IMR-90 (cell line): Measurements from ENCODE around the gene MFSD12. TPM values are rescaled to one million over a fixed set of nuclear protein-coding genes. Genes with fewer than 3 reads are reported as not detected.

ENCODE experiments used
- ATAC-seq: fragments of 200-7000 bp; cut with Tn5 transposase; 2 replicates; pipeline ENCODE4 v1.9.1; 2020; ENCODE audit warnings: low read depth, mild to moderate bottlenecking, moderate library complexity
- BruUV-seq: library from RNA; stranded (reverse); fragments of 400-500 nt; replicated peaks from 2 replicates; lab custom pipeline; 2021; lab: Mats Ljungman, UMichigan
- CTCF ChIA-PET: fragments of 300-600 bp; formaldehyde crosslinking; extraction: SDS; loops from one replicate; lab custom pipeline; 2021; ENCODE audit warnings: antibody characterized with exemption; lab: Yijun Ruan, JAX
- POLR2A ChIA-PET: fragments of 300-600 bp; sonication (Branson Sonifier 250); formaldehyde crosslinking; loops from one replicate; lab custom pipeline; 2022; ENCODE audit warnings: antibody characterized with exemption; ENCODE audit not compliant: unreplicated experiment; lab: Charles Lee
- DNase-seq: peaks from one replicate; pipeline ENCODE4 v3.0.0; 2013
- H2AFZ ChIP-seq: replicated peaks from 2 replicates; pipeline ENCODE3; 2013; ENCODE audit warnings: low read length, mild to moderate bottlenecking; ENCODE audit not compliant: poor library complexity
- H2AK5ac ChIP-seq: 2 replicates; pipeline ENCODE4 v1.6.1; 2013; ENCODE audit warnings: low read depth, low read length, inconsistent platforms
- H2AK9ac ChIP-seq: replicated peaks from 2 replicates; pipeline ENCODE3; 2013; ENCODE audit warnings: mild to moderate bottlenecking, low read depth, low read length, moderate library complexity; ENCODE audit not compliant: poor library complexity
- H2BK120ac ChIP-seq: 2 replicates; pipeline ENCODE4 v1.6.1; 2013; ENCODE audit warnings: low read depth, low read length, inconsistent platforms
- H2BK15ac ChIP-seq: 3 replicates; pipeline ENCODE4 v1.6.1; 2013; ENCODE audit warnings: low read depth, low read length, inconsistent platforms
- H2BK20ac ChIP-seq: 2 replicates; pipeline ENCODE4 v1.6.1; 2013; ENCODE audit warnings: low read depth, mild to moderate bottlenecking, inconsistent platforms, low read length, moderate library complexity
- H2BK5ac ChIP-seq: 2 replicates; pipeline ENCODE4 v1.6.1; 2013; ENCODE audit warnings: mild to moderate bottlenecking, low read depth, low read length, inconsistent platforms; ENCODE audit not compliant: poor library complexity, severe bottlenecking
- H3K14ac ChIP-seq: replicated peaks from 2 replicates; pipeline ENCODE4 v1.6.1; 2013; ENCODE audit warnings: low read depth, low read length, inconsistent platforms
- H3K18ac ChIP-seq: 2 replicates; pipeline ENCODE4 v1.6.1; 2013; ENCODE audit warnings: low read depth, low read length, control low read depth
- H3K23ac ChIP-seq: 2 replicates; pipeline ENCODE4 v1.6.1; 2013; ENCODE audit warnings: low read depth, low read length, inconsistent platforms
- H3K27ac ChIP-seq: 2 replicates; pipeline ENCODE4 v1.5.1; 2013; ENCODE audit warnings: mild to moderate bottlenecking, control low read depth, low read length; ENCODE audit not compliant: insufficient read depth
- H3K27me3 ChIP-seq: 2 replicates; pipeline ENCODE4 v1.6.1; 2013; ENCODE audit warnings: low read length; ENCODE audit not compliant: control insufficient read depth, insufficient read depth
- H3K36me3 ChIP-seq: 2 replicates; pipeline ENCODE4 v1.6.1; 2013; ENCODE audit warnings: low read length, mixed read lengths; ENCODE audit not compliant: control insufficient read depth, insufficient read depth
- H3K4ac ChIP-seq: 2 replicates; pipeline ENCODE4 v1.6.1; 2013; ENCODE audit warnings: low read depth, low read length, inconsistent platforms
- H3K4me1 ChIP-seq: 2 replicates; pipeline ENCODE4 v1.6.1; 2013; ENCODE audit warnings: low read length, mixed read lengths; ENCODE audit not compliant: control insufficient read depth, insufficient read depth
- H3K4me2 ChIP-seq: 2 replicates; pipeline ENCODE4 v1.6.1; 2013; ENCODE audit warnings: low read depth, mild to moderate bottlenecking, control low read depth, low read length, moderate library complexity
- H3K4me3 ChIP-seq: 2 replicates; pipeline ENCODE4 v1.5.1; 2013; ENCODE audit warnings: low read depth, mild to moderate bottlenecking, control low read depth, low read length, moderate library complexity; ENCODE audit not compliant: insufficient read depth
- H3K56ac ChIP-seq: 2 replicates; pipeline ENCODE4 v1.6.1; 2013; ENCODE audit warnings: low read length, inconsistent platforms; ENCODE audit not compliant: insufficient read depth; ENCODE audit errors: extremely low read depth
- H3K79me1 ChIP-seq, 2 experiments: 2 replicates each; pipeline ENCODE4 v1.6.1; 2013; ENCODE audit warnings: low read length in 2 of 2, inconsistent platforms in 1 of 2, low read depth in 1 of 2
- H3K9ac ChIP-seq: 2 replicates; pipeline ENCODE4 v1.6.1; 2013; ENCODE audit warnings: low read depth, low read length, control low read depth
- H3K9me1 ChIP-seq: 2 replicates; pipeline ENCODE4 v1.6.1; 2013; ENCODE audit warnings: low read length, inconsistent platforms; ENCODE audit not compliant: insufficient read depth
- H3K9me3 ChIP-seq: 2 replicates; pipeline ENCODE4 v1.6.1; 2013; ENCODE audit warnings: low read length; ENCODE audit not compliant: control insufficient read depth, insufficient read depth
- H4K20me1 ChIP-seq: 2 replicates; pipeline ENCODE4 v1.6.1; 2013; ENCODE audit warnings: low read length, inconsistent platforms; ENCODE audit not compliant: insufficient read depth
- H4K5ac ChIP-seq: 2 replicates; pipeline ENCODE4 v1.6.1; 2013; ENCODE audit warnings: mild to moderate bottlenecking, low read depth, low read length, control low read depth
- H4K8ac ChIP-seq, 2 experiments: 2 replicates each; pipeline ENCODE4 v1.6.1; 2013; ENCODE audit warnings: low read depth in 2 of 2, low read length in 2 of 2, control low read depth in 1 of 2, inconsistent platforms in 1 of 2
- H4K91ac ChIP-seq: 2 replicates; pipeline ENCODE4 v1.6.1; 2013; ENCODE audit warnings: low read depth, low read length, inconsistent platforms; ENCODE audit not compliant: insufficient read depth
- CEBPB ChIP-seq: IDR thresholded peaks from 2 replicates; pipeline ENCODE4 v1.6.1; 2012; ENCODE audit warnings: low read depth, low read length, improper control_type of control experiment
- ELK1 ChIP-seq: fragments of 150-350 bp; IDR thresholded peaks from 2 replicates; pipeline ENCODE4 v1.6.1; 2016; ENCODE audit warnings: low read depth, mild to moderate bottlenecking, low read length, moderate library complexity, borderline replicate concordance
- FOS ChIP-seq: fragments of 150-350 bp; IDR thresholded peaks from 2 replicates; pipeline ENCODE4 v1.6.1; 2016; ENCODE audit warnings: low read depth, low read length
- MAZ ChIP-seq: IDR thresholded peaks from 2 replicates; pipeline ENCODE4 v1.6.1; 2012; ENCODE audit warnings: low read depth, mild to moderate bottlenecking, low read length, improper control_type of control experiment, moderate library complexity, borderline replicate concordance
- RAD21 ChIP-seq: IDR thresholded peaks from 2 replicates; pipeline ENCODE4 v1.6.1; 2012; ENCODE audit warnings: low read length, improper control_type of control experiment
- RCOR1 ChIP-seq: IDR thresholded peaks from 2 replicates; pipeline ENCODE4 v1.6.1; 2012; ENCODE audit warnings: mild to moderate bottlenecking, low read length, improper control_type of control experiment; ENCODE audit not compliant: insufficient replicate concordance
- RFX5 ChIP-seq: IDR thresholded peaks from 2 replicates; pipeline ENCODE4 v1.8.0; 2012; ENCODE audit warnings: low read depth, mild to moderate bottlenecking, low read length, moderate library complexity
- SMC3 ChIP-seq: fragments of 150-350 bp; IDR thresholded peaks from 2 replicates; pipeline ENCODE4 v1.6.1; 2016; ENCODE audit warnings: low read depth, mild to moderate bottlenecking, antibody characterized with exemption, low read length, moderate library complexity
- USF2 ChIP-seq: fragments of 150-350 bp; IDR thresholded peaks from 2 replicates; pipeline ENCODE4 v1.6.1; 2017; ENCODE audit warnings: mild to moderate bottlenecking, antibody characterized with exemption, low read length, low read depth
- WGBS, 2 experiments: methylation state at CpG; one replicate each; pipeline versions ENCODE4 v1.1.5 to v1.1.7; 2013; ENCODE audit warnings: missing lambda C conversion rate in 2 of 2; ENCODE audit not compliant: insufficient read length in 1 of 2; ENCODE audit errors: extremely low coverage in 2 of 2; 5-methylcytosine and 5-hydroxymethylcytosine counted together
- dilution Hi-C: fragments of 300-500 bp; cut with HindIII; formaldehyde crosslinking; loops from one replicate; pipeline ENCODE4 v1.14.3; 2018; ENCODE audit warnings: low sequenced_read_pairs; ENCODE audit not compliant: unreplicated experiment
- in situ Hi-C: fragments of 300-500 bp; cut with MboI; formaldehyde crosslinking; loops from 3 replicates; pipeline ENCODE4 v1.14.3; 2019; ENCODE audit warnings: low sequenced_read_pairs, inconsistent platforms, mixed read lengths
- intact Hi-C: fragments of 100-400 bp; cut with micrococcal nuclease; formaldehyde crosslinking; loops from 2 replicates; pipeline ENCODE4 v1.10.0; 2022
- polyA plus RNA-seq, 3 experiments: library from polyadenylated mRNA; depleted of rRNA; stranded (reverse); fragments of >200 nt; gene quantifications; 2 replicates each; pipeline ENCODE4 v1.2.3, GENCODE V29; 2012; ENCODE audit warnings: low replicate concordance in 1 of 3
- total RNA-seq: library from RNA; depleted of rRNA; stranded (reverse); fragments of >200 nt; gene quantifications from 2 replicates; pipeline ENCODE4 v1.2.3, GENCODE V29; 2012

MFSD12 gene
- total and polyA plus RNA-seq, 2 of the 4 experiments (the other 2 are of a cell fraction): 20.4 to 77.2 TPM

DNA sequence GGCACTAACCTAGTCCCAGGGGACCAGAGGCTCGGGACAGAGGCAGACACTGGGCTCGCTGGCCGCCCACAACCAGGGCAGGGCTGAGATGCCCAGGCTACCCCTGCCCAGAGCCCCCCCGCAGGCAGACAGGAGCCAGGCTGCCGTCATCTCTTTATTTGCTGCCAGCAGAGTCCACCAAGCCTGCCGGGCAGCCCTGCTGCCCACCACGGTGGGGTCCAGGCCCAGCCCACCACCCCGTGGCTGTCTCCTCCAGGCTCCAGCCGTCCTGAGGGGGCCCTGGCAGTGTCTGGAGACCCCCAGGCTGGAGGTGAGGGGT, 13.4 kb downstream of the MFSD12 start:
- ATAC-seq (no peak), DNase-seq (no peak)
- H3K27ac ChIP-seq: no peak overlapping the region
- peaks cover 28% of the 10 kb centered on the region for H3K36me3 ChIP-seq
- ChIA-PET CTCF (no interaction called here), POLR2A (no interaction called here)
- H2BK5ac ChIP-seq: no peak overlapping the region
- in situ Hi-C loops: no loop called here
- no peaks in the 10 kb centered on the region for H3K4me1 ChIP-seq
- no peak overlapping the region for H2AK5ac ChIP-seq
- no CpG with 5 or more reads among the region's 9 CpGs for WGBS, 2 experiments
- no peak overlapping the region for H2BK20ac ChIP-seq
- H3K4me3 ChIP-seq: no peak overlapping the region
- H4K5ac ChIP-seq: no peak overlapping the region
- H2BK15ac ChIP-seq: no peak overlapping the region
- H3K4ac ChIP-seq: no peak overlapping the region
- H3K56ac ChIP-seq: no peak overlapping the region
- TF ChIP-seq RCOR1: no peak
- TF ChIP-seq FOS: no peak
- no peak for TF ChIP-seq CEBPB
- TF ChIP-seq USF2: no peak
- TF ChIP-seq SMC3: no peak
- TF ChIP-seq RAD21: no peak
- TF ChIP-seq RFX5: no peak
- no peak for TF ChIP-seq ELK1
- TF ChIP-seq MAZ: no peak
- H4K20me1 ChIP-seq: peaks cover 30% of the 10 kb centered on the region
- no peak overlapping the region for H2AFZ ChIP-seq
- H4K91ac ChIP-seq: no peak overlapping the region
- dilution Hi-C loops: no loop called here
- H3K18ac ChIP-seq: no peak overlapping the region
- intact Hi-C loops: no loop called here
- BruUV-seq: no TSS peak
- H2AK9ac ChIP-seq: peak overlapping the region; percentile 61
- H4K8ac ChIP-seq: no peak overlapping the region
- H3K4me2 ChIP-seq: no peak overlapping the region
- H3K23ac ChIP-seq: no peak overlapping the region
- peaks cover 6 to 24% of the 10 kb centered on the region in 2 experiments; a peak in 2 of 4 replicates for H3K79me1 ChIP-seq
- H3K9me1 ChIP-seq: no peaks in the 10 kb centered on the region
- H2BK120ac ChIP-seq: no peak overlapping the region
- H3K9ac ChIP-seq: no peak overlapping the region
- no peaks in the 10 kb centered on the region for H3K9me3 ChIP-seq
- H3K27me3 ChIP-seq: no peaks in the 10 kb centered on the region
- no peak overlapping the region for H3K14ac ChIP-seq
